ENCODE data around the gene SLC24A1.

The SLC24A1 gene

DNA sequence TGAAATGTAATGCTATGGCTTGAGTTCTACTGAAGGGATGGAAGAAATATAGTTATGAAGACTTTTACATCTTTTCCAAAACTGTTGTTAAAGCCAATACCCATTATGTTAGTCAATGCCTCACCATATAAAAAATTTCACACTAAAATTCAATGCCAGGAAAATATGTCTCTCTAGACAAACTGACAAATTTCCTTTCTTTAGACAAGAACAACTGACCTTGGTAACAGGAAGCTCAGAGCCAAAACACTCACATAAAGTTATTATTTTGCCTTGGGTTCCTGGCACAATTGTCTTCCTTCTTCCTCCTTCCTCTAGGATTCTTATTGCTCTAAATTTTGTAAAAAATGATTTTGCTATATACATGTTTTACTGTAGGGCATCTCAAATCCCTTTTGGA is 37.5 kb upstream of the SLC24A1 start:
- no peak overlapping the region for H3K18ac ChIP-seq (ENCODE audit: low read length)
- H3K36me3 ChIP-seq (ENCODE audit: control insufficient read depth in 1 of 2, insufficient read depth in 2 of 2, low read length in 2 of 2) = peaks cover 4 to 9% of the 10 kb centered on the region in 2 experiments
- no peak overlapping the region for H3K23ac ChIP-seq (ENCODE audit: low read length)
- no peak overlapping the region for H4K91ac ChIP-seq (ENCODE audit: low read depth, low read length)
- H3K4me1 ChIP-seq (ENCODE audit: control insufficient read depth in 1 of 2, insufficient read depth in 2 of 2, low read length in 2 of 2) = peaks cover 3% of the 10 kb centered on the region in 2 experiments
- no peaks in the 10 kb centered on the region for H3K9me3 ChIP-seq (ENCODE audit: insufficient read depth, low read depth, low read length)
- no peak overlapping the region for H3K9ac ChIP-seq (ENCODE audit: low read length)
- no peaks in the 10 kb centered on the region for H3K79me1 ChIP-seq (ENCODE audit: low read length)
- no peak overlapping the region for H3K4me3 ChIP-seq (ENCODE audit: low read depth, low read length)
- no peaks in the 10 kb centered on the region for H3K27me3 ChIP-seq (ENCODE audit: insufficient read depth, low read length)
- no peak overlapping the region for H3K27ac ChIP-seq (ENCODE audit: low read depth, low read length)
- H2AFZ ChIP-seq (ENCODE audit: insufficient read depth, low read length, poor library complexity) = no peak overlapping the region
- no peak overlapping the region for H2BK120ac ChIP-seq (ENCODE audit: insufficient read depth, low read length, poor library complexity)
- H3K14ac ChIP-seq (ENCODE audit: low read length) = no peak overlapping the region
- no peak overlapping the region for H3K4me2 ChIP-seq (ENCODE audit: low read length)
- no peak overlapping the region for H2BK12ac ChIP-seq (ENCODE audit: low read length)
- no peaks in the 10 kb centered on the region for H3K79me2 ChIP-seq (ENCODE audit: control insufficient read depth, insufficient read depth, low read length, poor library complexity)
- H2BK5ac ChIP-seq (ENCODE audit: low read depth, low read length, poor library complexity) = no peak overlapping the region
- no peak overlapping the region for H4K12ac ChIP-seq (ENCODE audit: low read depth, low read length)
- no peak overlapping the region for H2AK5ac ChIP-seq (ENCODE audit: low read length)
- H3K4ac ChIP-seq (ENCODE audit: low read depth, low read length) = no peak overlapping the region
- H4K8ac ChIP-seq (ENCODE audit: low read depth, low read length) = no peak overlapping the region
- no peak for DNase-seq

DNA sequence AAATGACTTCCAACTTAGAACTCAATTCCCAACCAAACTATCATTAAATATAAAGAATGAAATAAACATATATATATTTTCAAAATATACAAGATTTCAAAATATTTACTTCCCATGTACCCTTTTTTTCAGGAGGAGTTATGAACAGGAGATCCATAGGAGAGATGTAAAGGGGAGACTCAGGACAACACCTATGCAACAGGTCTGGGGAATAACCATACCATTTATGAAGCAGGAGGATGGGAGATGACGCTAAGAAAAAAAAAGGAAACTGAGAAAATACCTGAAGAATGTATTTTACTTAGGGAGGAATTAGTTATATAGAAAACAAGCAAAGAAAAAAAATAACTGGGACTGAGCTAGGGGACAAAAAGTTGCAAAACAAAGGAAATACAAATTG is 34.6 kb upstream of the SLC24A1 start:
- Histone ChIP-seq H3K4me1 (ENCODE audit: control insufficient read depth in 1 of 2, insufficient read depth in 2 of 2, low read length in 2 of 2) (no peaks in the 10 kb centered on the region), H3K79me1 (ENCODE audit: low read length) (no peaks in the 10 kb centered on the region), H3K18ac (ENCODE audit: low read length) (no peak overlapping the region), H3K9me3 (ENCODE audit: insufficient read depth, low read depth, low read length) (no peaks in the 10 kb centered on the region), H3K27ac (ENCODE audit: low read depth, low read length) (no peak overlapping the region), H3K36me3 (ENCODE audit: control insufficient read depth in 1 of 2, insufficient read depth in 2 of 2, low read length in 2 of 2) (peaks cover 6 to 15% of the 10 kb centered on the region in 2 experiments), H3K79me2 (ENCODE audit: control insufficient read depth, insufficient read depth, low read length, poor library complexity) (no peaks in the 10 kb centered on the region), H4K91ac (ENCODE audit: low read depth, low read length) (no peak overlapping the region), H3K9ac (ENCODE audit: low read length) (no peak overlapping the region), H2AFZ (ENCODE audit: insufficient read depth, low read length, poor library complexity) (no peak overlapping the region), H3K27me3 (ENCODE audit: insufficient read depth, low read length) (no peaks in the 10 kb centered on the region), H3K4me2 (ENCODE audit: low read length) (no peak overlapping the region), H2BK12ac (ENCODE audit: low read length) (no peak overlapping the region), H2BK5ac (ENCODE audit: low read depth, low read length, poor library complexity) (no peak overlapping the region), H2BK120ac (ENCODE audit: insufficient read depth, low read length, poor library complexity) (no peak overlapping the region), H3K4me3 (ENCODE audit: low read depth, low read length) (no peak overlapping the region), H3K14ac (ENCODE audit: low read length) (no peak overlapping the region), H4K8ac (ENCODE audit: low read depth, low read length) (no peak overlapping the region), H3K4ac (ENCODE audit: low read depth, low read length) (no peak overlapping the region), H4K12ac (ENCODE audit: low read depth, low read length) (no peak overlapping the region), H2AK5ac (ENCODE audit: low read length) (no peak overlapping the region), H3K23ac (ENCODE audit: low read length) (no peak overlapping the region)
- WGBS (ENCODE audit: extremely low coverage, insufficient coverage, insufficient read length) = no CpG with 5 or more reads among the region's 1 CpG
- DNase-seq = no peak

DNA sequence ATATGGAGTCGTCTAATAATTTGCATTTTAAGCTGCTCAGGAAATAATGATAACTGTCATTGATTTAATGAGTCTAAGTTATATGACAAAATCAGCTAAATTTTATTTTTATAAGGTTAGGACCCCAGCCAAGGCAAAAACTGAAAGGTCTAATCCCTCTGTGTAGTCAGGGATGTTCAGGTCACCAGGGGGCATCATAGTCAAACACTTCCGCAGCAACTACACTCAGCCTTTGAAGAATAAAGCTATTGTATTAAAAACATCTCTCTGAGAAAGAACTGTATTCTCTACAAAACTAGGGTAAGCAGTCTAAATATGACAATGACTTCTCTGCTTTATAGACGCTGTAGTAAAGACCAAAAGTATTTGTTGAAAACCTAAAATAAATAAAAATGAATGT is 25.8 kb upstream of the SLC24A1 start:
- no peaks in the 10 kb centered on the region for H3K9me3 ChIP-seq (ENCODE audit: insufficient read depth, low read depth, low read length)
- H2BK12ac ChIP-seq (ENCODE audit: low read length) = no peak overlapping the region
- peaks cover 9 to 21% of the 10 kb centered on the region in 2 experiments for H3K36me3 ChIP-seq (ENCODE audit: control insufficient read depth in 1 of 2, insufficient read depth in 2 of 2, low read length in 2 of 2)
- H4K8ac ChIP-seq (ENCODE audit: low read depth, low read length) = no peak overlapping the region
- no peak overlapping the region for H2BK5ac ChIP-seq (ENCODE audit: low read depth, low read length, poor library complexity)
- no peaks in the 10 kb centered on the region for H3K79me1 ChIP-seq (ENCODE audit: low read length)
- H3K4me2 ChIP-seq (ENCODE audit: low read length) = no peak overlapping the region
- no peak overlapping the region for H3K14ac ChIP-seq (ENCODE audit: low read length)
- H2AFZ ChIP-seq (ENCODE audit: insufficient read depth, low read length, poor library complexity) = no peak overlapping the region
- H3K27me3 ChIP-seq (ENCODE audit: insufficient read depth, low read length) = no peaks in the 10 kb centered on the region
- H3K4ac ChIP-seq (ENCODE audit: low read depth, low read length) = no peak overlapping the region
- no peaks in the 10 kb centered on the region for H3K4me1 ChIP-seq (ENCODE audit: control insufficient read depth in 1 of 2, insufficient read depth in 2 of 2, low read length in 2 of 2)
- H4K91ac ChIP-seq (ENCODE audit: low read depth, low read length) = no peak overlapping the region
- no peak overlapping the region for H3K4me3 ChIP-seq (ENCODE audit: low read depth, low read length)
- no peak overlapping the region for H3K23ac ChIP-seq (ENCODE audit: low read length)
- WGBS (ENCODE audit: extremely low coverage, insufficient coverage, insufficient read length) = no CpG with 5 or more reads among the region's 3 CpGs
- H3K79me2 ChIP-seq (ENCODE audit: control insufficient read depth, insufficient read depth, low read length, poor library complexity) = no peaks in the 10 kb centered on the region
- H3K27ac ChIP-seq (ENCODE audit: low read depth, low read length) = no peak overlapping the region
- DNase-seq = peak; percentile 10 to 43
- no peak overlapping the region for H3K18ac ChIP-seq (ENCODE audit: low read length)
- no peak overlapping the region for H2BK120ac ChIP-seq (ENCODE audit: insufficient read depth, low read length, poor library complexity)
- no peak overlapping the region for H2AK5ac ChIP-seq (ENCODE audit: low read length)
- H4K12ac ChIP-seq (ENCODE audit: low read depth, low read length) = no peak overlapping the region
- no peak overlapping the region for H3K9ac ChIP-seq (ENCODE audit: low read length)

DNA sequence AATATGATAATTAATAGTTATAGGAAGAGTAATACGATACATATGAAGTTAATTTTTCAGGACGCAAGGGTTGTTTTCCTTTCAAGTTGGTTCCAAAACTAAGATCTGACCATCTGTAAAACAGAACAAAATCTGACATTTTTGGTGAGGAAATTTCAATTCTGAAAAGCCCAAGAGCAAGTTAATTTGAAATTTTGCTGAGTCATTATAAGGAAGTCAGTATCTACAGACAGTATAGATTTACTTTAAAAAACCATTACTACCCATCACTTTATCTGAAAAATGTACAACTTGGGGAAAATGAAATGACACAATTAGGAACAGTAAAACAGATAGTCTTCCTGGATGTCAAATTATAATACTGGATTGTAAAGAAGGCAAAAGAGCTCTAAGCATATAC is 23.3 kb upstream of the SLC24A1 start:
- Histone ChIP-seq H3K27me3 (ENCODE audit: insufficient read depth, low read length) (no peaks in the 10 kb centered on the region), H3K79me2 (ENCODE audit: control insufficient read depth, insufficient read depth, low read length, poor library complexity) (no peaks in the 10 kb centered on the region), H2BK120ac (ENCODE audit: insufficient read depth, low read length, poor library complexity) (no peak overlapping the region), H3K79me1 (ENCODE audit: low read length) (no peaks in the 10 kb centered on the region), H3K14ac (ENCODE audit: low read length) (no peak overlapping the region), H2BK5ac (ENCODE audit: low read depth, low read length, poor library complexity) (no peak overlapping the region), H3K4ac (ENCODE audit: low read depth, low read length) (no peak overlapping the region), H4K12ac (ENCODE audit: low read depth, low read length) (no peak overlapping the region), H2BK12ac (ENCODE audit: low read length) (no peak overlapping the region), H3K4me1 (ENCODE audit: control insufficient read depth in 1 of 2, insufficient read depth in 2 of 2, low read length in 2 of 2) (no peaks in the 10 kb centered on the region), H3K4me2 (ENCODE audit: low read length) (no peak overlapping the region), H2AK5ac (ENCODE audit: low read length) (no peak overlapping the region), H4K8ac (ENCODE audit: low read depth, low read length) (no peak overlapping the region), H3K36me3 (ENCODE audit: control insufficient read depth in 1 of 2, insufficient read depth in 2 of 2, low read length in 2 of 2) (peaks cover 9 to 16% of the 10 kb centered on the region in 2 experiments), H3K27ac (ENCODE audit: low read depth, low read length) (no peak overlapping the region), H3K18ac (ENCODE audit: low read length) (no peak overlapping the region), H3K9me3 (ENCODE audit: insufficient read depth, low read depth, low read length) (no peaks in the 10 kb centered on the region), H2AFZ (ENCODE audit: insufficient read depth, low read length, poor library complexity) (no peak overlapping the region), H3K9ac (ENCODE audit: low read length) (no peak overlapping the region), H4K91ac (ENCODE audit: low read depth, low read length) (no peak overlapping the region), H3K23ac (ENCODE audit: low read length) (no peak overlapping the region), H3K4me3 (ENCODE audit: low read depth, low read length) (no peak overlapping the region)
- DNase-seq = no peak
- WGBS (ENCODE audit: extremely low coverage, insufficient coverage, insufficient read length) = no CpG with 5 or more reads among the region's 2 CpGs
